AG09319 (cell line): ENCODE measurements around the gene GRM1.

ENCODE experiments used
- DNase-seq: peaks from one replicate; pipeline ENCODE4 v3.0.0-alpha.2; 2010; ENCODE audit warnings: low read depth; ENCODE audit errors: extremely low read depth
- CTCF ChIP-seq: IDR thresholded peaks from 2 replicates; pipeline ENCODE4 v1.5.1; 2011; ENCODE audit warnings: low read depth, mild to moderate bottlenecking, inconsistent platforms, low read length, moderate library complexity

The GRM1 gene

GRCh38 chr6:146189131-146189530 is 160.3 kb downstream of the GRM1 start:
- TF ChIP-seq CTCF: no peak

GRCh38 chr6:146190581-146190980 is 161.7 kb downstream of the GRM1 start:
- TF ChIP-seq CTCF: no peak
- DNase-seq: no peak

More at GRCh38 chr6:146189131-146189530, 160.3 kb downstream of the GRM1 start:
- no peak for DNase-seq

GRCh38 chr6:146191166-146191565 is 162.3 kb downstream of the GRM1 start:
- no peak for DNase-seq
- no peak for TF ChIP-seq CTCF

- DNase-seq: no peak
- no peak for TF ChIP-seq CTCF
These were observed 162.8 kb downstream of the GRM1 start for GRCh38 chr6:146191612-146192011.

- DNase-seq: no peak
- TF ChIP-seq CTCF: no peak
These were observed 165.6 kb downstream of the GRM1 start for GRCh38 chr6:146194434-146194833.

GRCh38 chr6:146200176-146200575 is 171.3 kb downstream of the GRM1 start:
- DNase-seq: no peak
- TF ChIP-seq CTCF: no peak

GRCh38 chr6:146202570-146202969 is 173.7 kb downstream of the GRM1 start:
- TF ChIP-seq CTCF: no peak

More at GRCh38 chr6:146202570-146202969, 173.7 kb downstream of the GRM1 start:
- DNase-seq: no peak
